Kidney tubule cell (primary cell): ENCODE data around the gene HTRA2.
"Not testable (repeated sequence)": the region's sequence is repeated elsewhere in the genome, so short reads cannot be mapped to it uniquely, and the experiment has no call there.

Source experiments
- DNase-seq: peaks from one replicate; pipeline ENCODE4 v3.0.0-alpha.2; 2018; ENCODE audit warnings: low spot score

Gene HTRA2

GRCh38 chr2:74561022-74561421, 31.3 kb downstream of the HTRA2 start:
- DNase-seq = not testable (repeated sequence)

- no peak for DNase-seq
Measured at GRCh38 chr2:74562126-74562775, 32.5 kb downstream of the HTRA2 start.

- no peak for DNase-seq
Measured at GRCh38 chr2:74564222-74564621, 34.5 kb downstream of the HTRA2 start.

GRCh38 chr2:74566076-74566753, 36.5 kb downstream of the HTRA2 start:
- no peak for DNase-seq

DNA sequence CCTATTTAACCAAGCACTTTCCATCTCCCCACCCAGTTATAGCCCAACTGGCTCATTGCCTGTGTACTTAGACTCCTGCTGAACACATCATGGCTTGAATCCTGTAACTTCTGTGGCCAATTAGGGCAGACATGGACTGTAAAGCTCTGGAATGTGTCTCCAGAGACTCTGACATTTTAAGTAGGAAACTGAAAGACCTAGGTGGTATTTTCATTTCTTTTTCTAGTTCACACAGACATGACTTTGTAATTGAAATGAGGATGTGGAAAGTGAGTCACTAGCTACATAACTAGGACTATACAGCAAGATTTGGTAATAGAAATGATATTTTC, 37.0 kb downstream of the HTRA2 start:
- peak; percentile 76 for DNase-seq

GRCh38 chr2:74567881-74568280, 38.1 kb downstream of the HTRA2 start:
- no peak for DNase-seq

DNA sequence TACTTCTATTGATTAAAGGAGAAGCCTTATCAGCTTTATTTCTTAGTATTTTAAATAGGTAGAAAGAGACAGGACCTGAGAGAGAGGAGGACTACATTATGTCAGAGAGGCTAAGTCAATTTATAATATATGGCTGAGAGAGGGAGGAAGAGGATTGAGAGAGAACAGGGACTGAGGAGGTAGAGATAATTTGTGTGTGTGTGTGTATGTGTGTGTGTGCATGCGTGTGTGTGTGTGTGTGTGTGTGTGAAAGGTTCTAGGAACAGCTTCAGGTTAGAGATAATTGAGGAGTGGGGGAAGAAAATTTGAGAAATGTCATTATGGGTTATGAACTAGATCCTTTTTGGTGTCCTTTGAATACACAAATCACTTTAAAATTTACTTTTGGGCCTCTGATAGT, 40.0 kb downstream of the HTRA2 start:
- DNase-seq = no peak

- no peak for DNase-seq
Measured at GRCh38 chr2:74571058-74571457, 41.3 kb downstream of the HTRA2 start.

DNA sequence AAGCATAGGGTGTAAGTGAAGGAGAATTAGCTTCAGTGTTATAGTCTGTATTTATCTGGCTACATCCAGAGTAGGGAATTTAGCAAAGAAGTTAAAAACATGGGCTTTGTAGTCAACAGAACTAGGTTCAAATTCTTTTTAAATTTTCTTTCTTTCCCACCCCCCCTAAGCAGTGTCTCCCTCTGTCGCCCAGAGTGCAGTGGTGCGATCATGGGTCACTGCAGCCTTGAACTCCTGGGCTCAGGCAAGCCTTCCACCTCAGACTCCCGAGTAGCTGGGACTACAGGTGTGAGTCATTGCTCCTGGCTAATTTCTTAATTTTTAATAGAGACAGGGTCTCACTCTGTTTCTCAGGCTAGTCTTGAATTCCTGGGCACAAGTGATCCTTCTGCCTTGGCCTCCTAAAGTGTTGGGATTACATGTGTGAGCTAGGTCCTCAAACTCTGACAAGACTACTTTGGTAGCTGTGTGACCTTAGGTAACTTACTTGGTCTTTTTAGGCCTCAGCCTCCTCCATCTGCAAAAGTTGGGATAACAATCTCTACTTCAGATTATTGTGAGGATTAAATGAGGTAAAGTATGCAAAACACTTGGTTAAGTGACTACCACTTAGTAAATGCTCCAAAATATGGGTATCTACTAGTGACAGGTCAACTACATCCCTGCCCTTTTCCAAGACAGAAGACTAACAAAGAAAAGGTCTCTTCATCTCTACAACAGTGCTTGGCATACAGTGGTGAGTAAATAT, 42.6 kb downstream of the HTRA2 start:
- peak; percentile 38 for DNase-seq

DNA sequence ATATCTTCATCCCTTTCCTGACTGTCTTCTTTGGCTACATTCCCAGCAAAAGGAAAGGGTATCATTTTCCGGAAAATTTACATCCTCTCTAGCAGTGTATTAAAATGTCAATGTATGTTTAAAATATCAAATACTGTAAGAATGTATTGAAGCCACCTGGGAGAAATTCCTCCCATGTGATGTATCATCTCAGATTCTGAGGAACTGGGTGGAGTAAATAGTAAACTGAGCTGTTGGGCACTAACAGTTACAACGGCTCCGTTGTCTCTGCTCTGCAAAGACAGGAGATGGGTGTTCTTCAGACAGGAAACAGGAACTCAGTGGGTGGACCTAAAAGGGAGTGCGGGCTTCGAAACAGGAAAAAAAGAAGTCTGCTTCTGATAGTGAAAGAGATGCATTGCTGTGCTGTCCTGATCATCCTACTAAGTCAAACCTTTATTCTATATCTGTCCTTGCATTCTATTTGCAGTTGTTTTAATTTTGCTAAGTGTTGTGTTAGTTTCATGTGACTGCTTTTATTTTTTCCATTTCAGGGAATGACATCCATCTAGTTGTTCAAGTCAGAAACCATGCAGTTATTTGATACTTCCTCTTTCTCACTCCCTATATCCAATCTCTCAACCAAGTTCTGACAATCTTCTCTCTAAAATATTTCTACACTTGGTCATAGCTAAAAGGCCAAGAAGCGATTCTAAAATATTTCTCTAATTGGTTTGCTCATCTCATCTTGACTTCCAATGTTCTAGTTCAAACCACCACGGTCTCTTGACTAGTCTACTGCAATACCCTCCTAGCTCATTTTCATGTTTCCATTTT, 44.2 kb downstream of the HTRA2 start:
- DNase-seq = peak; percentile 30

DNA sequence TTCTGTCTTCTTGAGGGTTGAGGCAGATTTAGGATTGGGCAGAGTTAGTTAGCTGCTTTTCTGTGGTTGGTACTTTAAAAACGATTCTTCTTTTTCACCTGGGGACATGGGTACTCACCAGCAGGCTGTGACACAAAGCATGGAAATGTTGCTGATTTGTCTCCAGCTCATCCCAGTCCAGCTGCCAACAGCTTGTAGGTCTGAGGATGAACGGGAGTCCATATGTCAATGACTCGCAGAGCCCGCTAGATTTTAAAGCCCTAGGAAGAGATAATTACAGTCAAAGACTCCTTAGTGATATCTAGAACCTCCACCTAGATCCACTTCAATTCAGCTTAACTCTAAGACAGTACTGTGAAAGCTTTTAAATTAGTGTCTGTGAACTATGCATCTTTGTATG, 45.6 kb downstream of the HTRA2 start:
- no peak for DNase-seq

- no peak for DNase-seq
Measured at GRCh38 chr2:74576211-74576862, 46.6 kb downstream of the HTRA2 start.

GRCh38 chr2:74576863-74577229, 47.1 kb downstream of the HTRA2 start:
- DNase-seq = no peak

- no peak for DNase-seq
Measured at GRCh38 chr2:74577448-74577847, 47.7 kb downstream of the HTRA2 start.

DNA sequence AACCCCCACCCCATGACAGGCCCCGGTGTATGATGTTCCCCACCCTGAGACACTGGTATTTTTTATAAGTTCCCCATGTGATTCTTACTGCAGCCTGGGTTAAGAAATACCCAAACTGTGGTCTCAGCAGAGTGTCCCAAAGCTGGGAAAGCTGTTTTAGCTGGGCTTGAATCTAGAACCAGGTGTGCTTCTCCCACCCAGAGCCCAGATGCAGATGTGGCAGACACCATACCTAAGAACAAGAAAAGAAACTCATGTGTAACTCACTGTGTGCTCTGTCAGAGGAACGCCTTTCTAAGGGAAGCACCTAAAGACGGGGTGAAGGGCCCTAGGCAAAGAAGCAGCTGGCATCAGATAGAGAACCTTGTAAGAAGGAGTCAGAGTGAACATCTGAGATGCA, 48.7 kb downstream of the HTRA2 start:
- no peak for DNase-seq

- DNase-seq = no peak
Measured at GRCh38 chr2:74581463-74581862, 51.7 kb downstream of the HTRA2 start.

DNA sequence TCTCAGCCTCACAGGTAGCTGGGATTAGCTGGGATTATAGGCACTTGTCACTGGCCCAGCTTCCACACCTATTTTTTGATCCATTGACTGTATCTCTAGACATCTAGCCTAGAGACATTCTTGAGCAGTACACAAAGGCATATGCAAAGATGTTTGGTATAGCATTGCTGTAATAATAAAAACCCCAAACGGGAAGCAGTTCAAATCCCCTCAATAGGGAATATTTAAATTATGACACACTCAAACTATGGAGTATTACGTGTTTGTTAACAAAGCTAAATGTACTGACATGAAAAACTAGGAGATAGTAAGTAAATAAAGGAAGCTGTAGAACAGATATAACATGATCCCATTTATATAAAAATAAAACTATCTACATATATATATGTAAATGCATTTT, 52.5 kb downstream of the HTRA2 start:
- no peak for DNase-seq
